ENCODE results near the gene TIPIN.
A peak's percentile ranks its signal among the peaks of the same experiment; 100 is the strongest.

The TIPIN gene

DNA sequence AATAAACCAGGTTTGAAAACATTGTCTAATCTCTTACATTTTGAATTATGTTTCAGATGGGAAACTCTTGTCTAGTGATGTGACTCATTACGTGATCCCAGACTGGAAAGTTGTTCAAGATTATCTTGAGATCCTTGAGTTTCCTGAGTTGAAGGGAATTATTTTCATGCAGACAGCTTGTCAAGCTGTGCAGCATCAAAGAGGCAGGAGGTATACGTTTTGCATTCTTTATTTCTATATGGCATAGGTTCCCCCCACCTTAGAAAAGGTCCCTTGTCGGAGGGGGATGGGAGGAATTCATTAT is 61.6 kb downstream of the TIPIN start:
- ChIA-PET CTCF (interaction anchor here (0.7 to 1.4 kb wide), 4 partner anchors 9 to 204 kb away, joined by 3 to 5 read pairs (median 4); partner anchors contain the start of gene SNAPC5), POLR2A (no interaction called here)
- DNase-seq (ENCODE audit: low read depth, low spot score): peak; percentile 10
- TF ChIP-seq CTCF (IDR thresholded peaks at IDR 0.05; ENCODE audit: insufficient read depth, low read length, missing control alignments): no peak
- peak overlapping the region; percentile 64 for H3K4me3 ChIP-seq (ENCODE audit: low read depth, low read length)

DNA sequence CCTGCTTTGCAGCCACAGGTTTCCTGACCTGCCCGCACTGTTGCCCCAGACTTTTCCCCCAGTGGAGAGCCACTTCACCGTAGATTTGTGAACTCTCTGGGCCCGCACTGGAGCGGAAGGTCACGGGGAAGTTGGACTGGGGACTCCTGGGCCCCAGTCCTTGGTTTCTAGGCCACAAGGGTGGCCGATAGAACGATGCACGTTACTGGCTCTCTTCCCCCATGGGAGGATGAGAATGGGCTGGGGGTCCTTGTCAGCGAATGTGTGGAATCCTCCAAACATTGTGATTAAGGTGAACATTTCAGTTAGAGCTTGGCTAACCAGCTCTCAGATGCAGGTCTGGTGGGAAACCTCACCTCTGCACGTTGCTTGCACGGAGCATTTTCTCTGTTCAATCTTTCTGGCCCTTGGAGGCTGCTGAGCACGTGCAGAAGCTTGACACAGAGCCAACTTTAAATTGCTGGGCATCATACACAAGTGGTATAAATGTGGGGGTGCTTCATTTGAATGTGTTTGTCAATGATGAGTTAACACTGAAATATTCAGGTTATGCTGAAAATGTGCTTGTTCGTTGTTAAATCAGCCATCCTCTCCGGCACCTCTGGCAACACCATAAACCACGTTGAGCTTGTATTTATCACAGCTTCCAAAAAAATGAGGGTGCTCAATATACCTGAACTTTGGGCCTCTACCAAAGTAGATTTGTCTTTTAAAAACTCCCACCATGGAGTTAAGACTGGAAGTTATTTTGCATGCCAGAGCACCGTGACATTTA is 62.1 kb downstream of the TIPIN start:
- peak overlapping the region; percentile 64 for H3K4me3 ChIP-seq (ENCODE audit: low read depth, low read length)
- peak; percentile 50 for DNase-seq (ENCODE audit: low read depth, low spot score)
- ChIA-PET CTCF (interaction anchor here (0.7 to 1.4 kb wide), 3 partner anchors 8 to 205 kb away, joined by 3 to 5 read pairs (median 5); partner anchors contain the start of gene SNAPC5), POLR2A (no interaction called here)
- no peak for TF ChIP-seq CTCF (IDR thresholded peaks at IDR 0.05; ENCODE audit: insufficient read depth, low read length, missing control alignments)

- CTCF ChIA-PET: interaction anchor here (1.0 to 1.4 kb wide), 2 partner anchors 9 to 205 kb away, joined by 3 to 5 read pairs; no protein-coding TSS in a partner anchor
- peak within 1 kb of the TSS; percentile 64 for H3K4me3 ChIP-seq (ENCODE audit: low read depth, low read length)
- POLR2A ChIA-PET: no interaction called here
- TF ChIP-seq CTCF (IDR thresholded peaks at IDR 0.05; ENCODE audit: insufficient read depth, low read length, missing control alignments): no peak
- no peak for DNase-seq (ENCODE audit: low read depth, low spot score)
Measured at GRCh38 chr15:66293419-66294156, 62.9 kb downstream of the TIPIN start, which contains the start of gene DIS3L. Gene DIS3L, plus strand, starts transcription at chr15:66293568. Its CDS starts 29 bp downstream, at chr15:66293597.

DNA sequence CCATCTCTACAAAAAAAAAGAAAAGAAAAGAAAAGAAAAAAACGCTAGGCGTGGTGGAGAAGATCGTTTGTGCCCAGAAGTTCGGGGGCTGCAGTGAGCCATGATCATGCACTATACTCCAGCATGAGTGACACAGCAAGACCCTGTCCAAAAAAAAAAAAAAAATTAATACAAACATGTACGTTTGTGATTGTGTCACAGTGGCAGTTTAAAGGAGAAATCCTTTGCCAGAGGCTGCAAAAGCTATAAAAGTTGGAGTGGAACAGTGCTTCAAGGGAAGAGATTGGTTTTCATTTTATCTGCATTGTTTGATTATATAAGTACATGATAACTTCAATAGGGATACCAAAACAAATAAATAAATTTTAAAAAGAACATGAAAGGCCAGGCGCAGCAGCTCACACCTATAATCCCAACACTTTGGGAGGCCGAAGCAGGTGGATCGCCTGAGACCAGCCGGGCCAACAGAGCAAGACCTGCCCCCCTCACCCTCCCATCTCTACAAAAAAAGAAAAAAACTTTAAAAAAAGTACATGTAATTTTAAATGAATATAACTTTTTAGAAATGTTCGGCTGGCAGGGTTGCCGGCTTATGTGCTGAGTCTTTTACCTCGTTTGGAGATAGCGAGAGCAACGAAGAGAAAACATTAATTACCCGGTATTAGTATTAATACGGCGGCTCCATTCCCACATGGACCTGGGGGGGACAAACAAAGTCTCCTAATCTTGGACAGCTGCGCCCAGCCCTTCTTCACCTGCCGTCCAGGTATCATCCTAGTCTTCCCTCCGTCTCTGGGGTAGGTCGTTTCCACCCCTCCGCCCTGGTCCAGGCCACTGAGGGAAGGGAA is 63.7 kb downstream of the TIPIN start:
- POLR2A ChIA-PET: no interaction called here
- H3K4me3 ChIP-seq (ENCODE audit: low read depth, low read length): peak overlapping the region; percentile 64
- no peak for TF ChIP-seq CTCF (IDR thresholded peaks at IDR 0.05; ENCODE audit: insufficient read depth, low read length, missing control alignments)
- CTCF ChIA-PET: interaction anchor here (0.7 to 1.2 kb wide), 3 partner anchors 8 to 49 kb away, joined by 3 read pairs; no protein-coding TSS in a partner anchor
- DNase-seq (ENCODE audit: low read depth, low spot score): no peak

- no peak for TF ChIP-seq CTCF (IDR thresholded peaks at IDR 0.05; ENCODE audit: insufficient read depth, low read length, missing control alignments)
- POLR2A ChIA-PET: no interaction called here
- no peak for DNase-seq (ENCODE audit: low read depth, low spot score)
- no peak overlapping the region for H3K4me3 ChIP-seq (ENCODE audit: low read depth, low read length)
- CTCF ChIA-PET: interaction anchor here (1.2 kb wide), 2 partner anchors 9 to 206 kb away, joined by 3 to 7 read pairs; partner anchors contain the start of gene SNAPC5
Measured at GRCh38 chr15:66291816-66292570, 64.5 kb downstream of the TIPIN start.

Measured in AG04449 (cell line).